ENCODE measurements around the gene HARBI1. TPM values are rescaled to one million over a fixed set of nuclear protein-coding genes. Genes with fewer than 3 reads are reported as not detected.

HARBI1 gene
- total RNA-seq, 2 donors from 2014 or later: 7.5 to 8.4 TPM

GRCh38 chr11:46560300-46560991 is 56.6 kb downstream of the HARBI1 start:
- peaks cover 14% of the 10 kb centered on the region for H3K4me1 ChIP-seq (ENCODE audit: control insufficient read depth, insufficient read depth, low read length)
- TF ChIP-seq CTCF (conservative IDR thresholded peaks at IDR 0.05): no peak
- peak overlapping the region; percentile 26 for H3K27ac ChIP-seq (ENCODE audit: low read depth, low read length)
- no peak overlapping the region for H3K4me3 ChIP-seq (ENCODE audit: low read length)
- no peak for DNase-seq
- no peak overlapping the region for H3K9ac ChIP-seq (ENCODE audit: extremely low read depth, low read length, poor library complexity, severe bottlenecking)
- no peak overlapping the region for H3K4me3 Mint-ChIP-seq
- no peaks in the 10 kb centered on the region for H3K9me3 Mint-ChIP-seq
- 78 to 89% methylated on average over 4 to 6 of the region's 6 CpGs for WGBS, 2 experiments (ENCODE audit: insufficient coverage in 1 of 2, insufficient read length in 1 of 2)
- no peaks in the 10 kb centered on the region for H3K27me3 ChIP-seq (ENCODE audit: control insufficient read depth, insufficient read depth, low read length, poor library complexity, severe bottlenecking)
- peaks cover 48% of the 10 kb centered on the region for H3K4me1 Mint-ChIP-seq
- H3K9me3 ChIP-seq (ENCODE audit: control insufficient read depth, low read length): no peaks in the 10 kb centered on the region
- H3K36me3 ChIP-seq (ENCODE audit: control insufficient read depth, insufficient read depth, low read length): peaks cover 5% of the 10 kb centered on the region
- H3K27me3 Mint-ChIP-seq (ENCODE audit: insufficient read depth): no peaks in the 10 kb centered on the region
- peak overlapping the region; percentile 67 for H3K27ac Mint-ChIP-seq
- no peaks in the 10 kb centered on the region for H3K36me3 Mint-ChIP-seq (ENCODE audit: low read depth)

- H3K4me1 Mint-ChIP-seq: peaks cover 55% of the 10 kb centered on the region
- no peaks in the 10 kb centered on the region for H3K36me3 Mint-ChIP-seq (ENCODE audit: low read depth)
- H3K9me3 ChIP-seq (ENCODE audit: control insufficient read depth, low read length): no peaks in the 10 kb centered on the region
- peaks cover 15% of the 10 kb centered on the region for H3K4me1 ChIP-seq (ENCODE audit: control insufficient read depth, insufficient read depth, low read length)
- WGBS, 2 experiments (ENCODE audit: insufficient coverage in 1 of 2, insufficient read length in 1 of 2): 78 to 100% methylated on average over 1 of the region's 1 CpG
- no peak overlapping the region for H3K27ac ChIP-seq (ENCODE audit: low read depth, low read length)
- H3K36me3 ChIP-seq (ENCODE audit: control insufficient read depth, insufficient read depth, low read length): peaks cover 5% of the 10 kb centered on the region
- no peaks in the 10 kb centered on the region for H3K27me3 Mint-ChIP-seq (ENCODE audit: insufficient read depth)
- peak overlapping the region; percentile 40 for H3K9ac ChIP-seq (ENCODE audit: extremely low read depth, low read length, poor library complexity, severe bottlenecking)
- peak overlapping the region; percentile 23 for H3K4me3 ChIP-seq (ENCODE audit: low read length)
- no peak for DNase-seq
- H3K4me3 Mint-ChIP-seq: no peak overlapping the region
- no peaks in the 10 kb centered on the region for H3K27me3 ChIP-seq (ENCODE audit: control insufficient read depth, insufficient read depth, low read length, poor library complexity, severe bottlenecking)
- H3K9me3 Mint-ChIP-seq: no peaks in the 10 kb centered on the region
- peak overlapping the region; percentile 67 for H3K27ac Mint-ChIP-seq
- no peak for TF ChIP-seq CTCF (conservative IDR thresholded peaks at IDR 0.05)
Observed at GRCh38 chr11:46559815-46560214, 57.2 kb downstream of the HARBI1 start.

GRCh38 chr11:46557684-46558151 is 59.3 kb downstream of the HARBI1 start:
- H3K27me3 ChIP-seq (ENCODE audit: control insufficient read depth, insufficient read depth, low read length, poor library complexity, severe bottlenecking): no peaks in the 10 kb centered on the region
- peaks cover 64% of the 10 kb centered on the region for H3K4me1 Mint-ChIP-seq
- no peak overlapping the region for H3K9ac ChIP-seq (ENCODE audit: extremely low read depth, low read length, poor library complexity, severe bottlenecking)
- no peaks in the 10 kb centered on the region for H3K9me3 Mint-ChIP-seq
- H3K36me3 ChIP-seq (ENCODE audit: control insufficient read depth, insufficient read depth, low read length): peaks cover 5% of the 10 kb centered on the region
- H3K36me3 Mint-ChIP-seq (ENCODE audit: low read depth): no peaks in the 10 kb centered on the region
- H3K27ac ChIP-seq (ENCODE audit: low read depth, low read length): no peak overlapping the region
- peaks cover 15% of the 10 kb centered on the region for H3K4me1 ChIP-seq (ENCODE audit: control insufficient read depth, insufficient read depth, low read length)
- DNase-seq: peak; percentile 52
- no peak overlapping the region for H3K4me3 Mint-ChIP-seq
- H3K9me3 ChIP-seq (ENCODE audit: control insufficient read depth, low read length): no peaks in the 10 kb centered on the region
- no peak for TF ChIP-seq CTCF (conservative IDR thresholded peaks at IDR 0.05)
- WGBS, 2 experiments (ENCODE audit: insufficient coverage in 1 of 2, insufficient read length in 1 of 2): 84 to 85% methylated on average over 3 to 7 of the region's 7 CpGs
- H3K27ac Mint-ChIP-seq: peak overlapping the region; percentile 58
- no peaks in the 10 kb centered on the region for H3K27me3 Mint-ChIP-seq (ENCODE audit: insufficient read depth)
- H3K4me3 ChIP-seq (ENCODE audit: low read length): no peak overlapping the region
